Brain microvascular endothelial cell (primary cell): Measurements from ENCODE around the gene MTPN.

Experiments used
- DNase-seq: peaks from one replicate; pipeline ENCODE4 v3.0.0-alpha.2; 2020
- H3K27ac ChIP-seq: fragments of 250-450 bp; sonication (Bioruptor Pico); 2 replicates; pipeline ENCODE4 v1.5.1; 2020; ENCODE audit warnings: mild to moderate bottlenecking, moderate library complexity
- H3K27me3 ChIP-seq: fragments of 250-450 bp; sonication (Bioruptor Pico); replicated peaks from 2 replicates; pipeline ENCODE4 v1.5.1; 2020; ENCODE audit warnings: mild to moderate bottlenecking
- H3K36me3 ChIP-seq: fragments of 250-450 bp; sonication (Bioruptor Pico); replicated peaks from 2 replicates; pipeline ENCODE4 v1.5.1; 2020; ENCODE audit warnings: mild to moderate bottlenecking
- H3K4me3 ChIP-seq: 2 replicates; pipeline ENCODE4 v1.5.1; 2011; ENCODE audit warnings: low read depth, mild to moderate bottlenecking, control low read depth, low read length, moderate library complexity
- in situ Hi-C: cut with HindIII; loops from 2 replicates; pipeline ENCODE4 v1.10.0; 2017; ENCODE audit warnings: low sequenced_read_pairs, low pct_ligation_motif_present
- TF ChIP-seq, protein P1 (sequence below): IDR thresholded peaks from 2 replicates; pipeline ENCODE4 v1.5.1; 2011; ENCODE audit warnings: low read depth, mild to moderate bottlenecking, moderate library complexity, low read length, control low read depth, inconsistent platforms; ENCODE audit errors: missing control alignments

Gene MTPN

GRCh38 chr7:135904282-135904681 is 72.9 kb downstream of the MTPN start:
- Histone ChIP-seq H3K27ac (no peak overlapping the region), H3K4me3 (no peak overlapping the region), H3K27me3 (no peaks in the 10 kb centered on the region), H3K36me3 (no peaks in the 10 kb centered on the region)
- TF ChIP-seq, protein P1, sequence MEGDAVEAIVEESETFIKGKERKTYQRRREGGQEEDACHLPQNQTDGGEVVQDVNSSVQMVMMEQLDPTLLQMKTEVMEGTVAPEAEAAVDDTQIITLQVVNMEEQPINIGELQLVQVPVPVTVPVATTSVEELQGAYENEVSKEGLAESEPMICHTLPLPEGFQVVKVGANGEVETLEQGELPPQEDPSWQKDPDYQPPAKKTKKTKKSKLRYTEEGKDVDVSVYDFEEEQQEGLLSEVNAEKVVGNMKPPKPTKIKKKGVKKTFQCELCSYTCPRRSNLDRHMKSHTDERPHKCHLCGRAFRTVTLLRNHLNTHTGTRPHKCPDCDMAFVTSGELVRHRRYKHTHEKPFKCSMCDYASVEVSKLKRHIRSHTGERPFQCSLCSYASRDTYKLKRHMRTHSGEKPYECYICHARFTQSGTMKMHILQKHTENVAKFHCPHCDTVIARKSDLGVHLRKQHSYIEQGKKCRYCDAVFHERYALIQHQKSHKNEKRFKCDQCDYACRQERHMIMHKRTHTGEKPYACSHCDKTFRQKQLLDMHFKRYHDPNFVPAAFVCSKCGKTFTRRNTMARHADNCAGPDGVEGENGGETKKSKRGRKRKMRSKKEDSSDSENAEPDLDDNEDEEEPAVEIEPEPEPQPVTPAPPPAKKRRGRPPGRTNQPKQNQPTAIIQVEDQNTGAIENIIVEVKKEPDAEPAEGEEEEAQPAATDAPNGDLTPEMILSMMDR, result no peak
- no peak for DNase-seq
- in situ Hi-C loops, result no loop called here

DNA sequence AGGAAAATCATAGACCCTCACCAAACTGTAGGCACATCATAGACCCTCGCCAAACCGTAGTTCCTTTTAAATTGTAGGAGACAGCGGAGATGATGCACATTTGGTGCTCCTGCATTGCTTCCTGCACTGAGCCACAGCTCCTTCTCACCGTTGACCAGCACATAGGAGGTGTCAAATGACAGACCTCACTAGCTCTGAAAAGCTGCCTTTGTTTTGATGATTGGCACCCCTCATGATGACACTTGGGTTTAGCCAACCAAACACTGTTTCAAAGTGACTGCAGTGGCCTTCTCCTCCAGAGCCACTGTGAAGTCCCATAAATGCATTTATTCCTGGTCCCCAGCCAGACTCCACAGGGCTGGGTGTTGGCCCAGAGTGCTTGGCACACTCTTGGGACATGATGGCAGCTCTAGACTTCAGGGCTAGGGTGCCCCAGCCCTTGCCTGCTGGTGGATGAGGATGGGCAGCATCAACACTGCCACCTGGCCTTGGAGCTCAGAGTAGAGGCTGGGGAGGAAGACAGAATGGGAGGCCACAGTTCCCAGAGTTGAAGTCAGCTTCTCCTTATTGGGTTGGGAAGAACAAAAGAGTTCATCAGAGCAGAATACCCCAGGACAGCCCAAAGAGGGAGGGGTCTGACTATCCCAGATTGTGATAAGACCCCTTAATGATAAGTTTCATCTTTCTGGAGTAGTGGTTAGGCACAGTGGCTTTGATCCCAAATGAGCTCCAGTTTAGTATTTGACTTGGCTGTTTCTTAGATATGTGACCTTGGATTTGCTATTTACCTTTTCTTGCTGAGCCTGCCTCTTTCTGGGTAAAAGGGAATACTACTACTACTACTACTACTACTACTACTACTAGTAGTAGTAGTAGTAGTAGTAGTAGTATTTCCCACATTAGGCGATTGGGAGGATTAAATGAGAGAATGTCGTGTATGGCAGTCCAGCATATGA is 75.3 kb downstream of the MTPN start:
- no peaks in the 10 kb centered on the region for H3K27me3 ChIP-seq
- H3K27ac ChIP-seq, result no peak overlapping the region
- no peak overlapping the region for H3K4me3 ChIP-seq
- TF ChIP-seq, protein P1, result no peak
- no peaks in the 10 kb centered on the region for H3K36me3 ChIP-seq
- in situ Hi-C loops, result no loop called here
- no peak for DNase-seq

DNA sequence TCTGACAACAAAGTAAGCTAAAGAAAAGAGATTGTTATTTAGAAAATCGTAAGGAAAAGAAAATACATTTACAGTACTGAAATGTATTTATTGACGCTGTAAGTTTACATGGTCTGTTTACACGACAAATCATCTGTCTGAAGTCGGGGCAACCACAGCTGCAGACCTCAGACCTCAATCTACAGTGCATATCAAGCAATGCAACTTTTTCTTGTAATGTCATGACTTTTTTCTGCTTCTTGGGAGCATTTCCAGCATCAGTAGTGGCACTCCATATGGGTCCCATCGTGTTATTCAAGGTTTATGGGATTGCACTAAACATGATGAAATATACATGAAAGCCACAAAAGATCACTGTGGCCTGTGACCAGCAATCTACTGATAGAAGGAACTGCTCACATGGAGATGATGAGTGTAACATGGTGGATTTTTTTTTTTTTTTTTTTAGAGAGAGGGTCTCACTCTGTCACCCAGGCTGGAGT is 77.1 kb downstream of the MTPN start:
- Histone ChIP-seq H3K27me3 (no peaks in the 10 kb centered on the region), H3K36me3 (no peaks in the 10 kb centered on the region), H3K4me3 (no peak overlapping the region), H3K27ac (no peak overlapping the region)
- in situ Hi-C loops, result no loop called here
- TF ChIP-seq, protein P1, result no peak
- no peak for DNase-seq

GRCh38 chr7:135899458-135900064 is 77.6 kb downstream of the MTPN start:
- TF ChIP-seq, protein P1, result no peak
- no peak for DNase-seq
- Histone ChIP-seq H3K27me3 (no peaks in the 10 kb centered on the region), H3K27ac (no peak overlapping the region), H3K4me3 (no peak overlapping the region), H3K36me3 (no peaks in the 10 kb centered on the region)
- in situ Hi-C loops, result no loop called here

DNA sequence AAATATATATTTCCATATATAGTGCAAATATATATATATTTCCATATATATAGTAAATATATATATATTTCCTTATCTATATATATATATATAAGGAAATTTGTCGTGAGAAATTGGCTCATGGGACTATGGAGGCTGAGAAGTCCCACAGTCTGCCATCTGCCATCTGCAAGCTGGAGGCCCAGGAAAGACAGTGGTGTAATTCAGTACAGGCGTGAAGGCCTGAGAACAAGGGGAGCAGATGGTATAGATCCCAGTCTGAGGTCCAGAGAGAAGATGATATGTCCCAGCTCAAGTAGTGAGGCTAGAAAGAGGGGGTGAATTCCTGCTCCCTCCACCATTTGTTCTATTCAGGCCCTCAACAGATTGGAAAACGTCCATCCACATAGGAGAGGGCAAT is 78.9 kb downstream of the MTPN start:
- no peak overlapping the region for H3K27ac ChIP-seq
- no peak for DNase-seq
- TF ChIP-seq, protein P1, result no peak
- in situ Hi-C loops, result no loop called here
- H3K36me3 ChIP-seq, result no peaks in the 10 kb centered on the region
- H3K27me3 ChIP-seq, result no peaks in the 10 kb centered on the region
- no peak overlapping the region for H3K4me3 ChIP-seq
